Neutrophil (primary cell): ENCODE measurements around the gene AP2B1.

Experiments used
- H3K27ac ChIP-seq: fragments of 200-600 bp; sonication (generic); 2 replicates; pipeline ENCODE4 v1.5.1; 2016; ENCODE audit warnings: mild to moderate bottlenecking, moderate library complexity
- H3K27me3 ChIP-seq: fragments of 200-600 bp; sonication (generic); 2 replicates; pipeline ENCODE4 v1.6.0; 2016; ENCODE audit warnings: mild to moderate bottlenecking
- H3K36me3 ChIP-seq: fragments of 200-600 bp; sonication (generic); 2 replicates; pipeline ENCODE4 v1.5.1; 2017
- H3K4me1 ChIP-seq, 2 experiments: fragments of 200-600 bp in 1 of 2; sonication (generic) in 1 of 2; 1 replicate in 1 of 2; 2 replicates in 1 of 2; pipeline versions ENCODE4 v1.5.1 to v1.6.1; 2013 to 2016; ENCODE audit warnings: low read depth in 1 of 2, low read length in 1 of 2, mild to moderate bottlenecking in 1 of 2, moderate library complexity in 1 of 2; ENCODE audit not compliant: control insufficient read depth in 1 of 2, insufficient read depth in 1 of 2
- H3K4me3 ChIP-seq, 2 experiments: fragments of 200-600 bp in 1 of 2; sonication (generic) in 1 of 2; 1 replicate in 1 of 2; 2 replicates in 1 of 2; pipeline ENCODE4 v1.5.1; 2013 to 2016; ENCODE audit warnings: low read depth in 1 of 2, low read length in 1 of 2, mild to moderate bottlenecking in 1 of 2, moderate library complexity in 1 of 2
- H3K9me3 ChIP-seq: fragments of 200-600 bp; sonication (generic); 2 replicates; pipeline ENCODE4 v1.5.1; 2016
- TF ChIP-seq, protein P1 (sequence below): fragments of 200-600 bp; sonication (generic); IDR thresholded peaks from 2 replicates; pipeline ENCODE4 v1.5.1; 2016; ENCODE audit warnings: antibody characterized with exemption

AP2B1 gene

DNA sequence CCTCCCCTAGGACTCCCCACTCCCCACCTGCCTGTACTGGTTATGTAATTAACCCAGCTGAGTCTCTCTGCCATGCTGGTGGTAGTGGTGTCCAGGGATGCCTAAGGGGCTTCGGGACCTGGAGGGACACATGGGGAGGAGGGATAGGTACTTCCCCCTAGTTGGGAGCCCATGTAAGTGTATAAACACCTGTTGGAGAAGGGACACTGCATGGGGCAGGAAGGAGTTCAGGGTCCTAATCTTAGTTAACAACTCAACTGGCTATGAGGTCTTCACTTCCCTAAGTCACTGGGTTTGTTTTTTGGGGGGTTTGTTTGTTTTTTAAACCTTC lies 145.6 kb downstream of the AP2B1 start:
- Histone ChIP-seq H3K27me3 (peaks cover 52% of the 10 kb centered on the region), H3K9me3 (no peaks in the 10 kb centered on the region), H3K4me3 (no peak overlapping the region), H3K4me1 (peaks cover 0 to 6% of the 10 kb centered on the region in 2 experiments), H3K27ac (no peak overlapping the region), H3K36me3 (peaks cover 16% of the 10 kb centered on the region)
- TF ChIP-seq, protein P1, sequence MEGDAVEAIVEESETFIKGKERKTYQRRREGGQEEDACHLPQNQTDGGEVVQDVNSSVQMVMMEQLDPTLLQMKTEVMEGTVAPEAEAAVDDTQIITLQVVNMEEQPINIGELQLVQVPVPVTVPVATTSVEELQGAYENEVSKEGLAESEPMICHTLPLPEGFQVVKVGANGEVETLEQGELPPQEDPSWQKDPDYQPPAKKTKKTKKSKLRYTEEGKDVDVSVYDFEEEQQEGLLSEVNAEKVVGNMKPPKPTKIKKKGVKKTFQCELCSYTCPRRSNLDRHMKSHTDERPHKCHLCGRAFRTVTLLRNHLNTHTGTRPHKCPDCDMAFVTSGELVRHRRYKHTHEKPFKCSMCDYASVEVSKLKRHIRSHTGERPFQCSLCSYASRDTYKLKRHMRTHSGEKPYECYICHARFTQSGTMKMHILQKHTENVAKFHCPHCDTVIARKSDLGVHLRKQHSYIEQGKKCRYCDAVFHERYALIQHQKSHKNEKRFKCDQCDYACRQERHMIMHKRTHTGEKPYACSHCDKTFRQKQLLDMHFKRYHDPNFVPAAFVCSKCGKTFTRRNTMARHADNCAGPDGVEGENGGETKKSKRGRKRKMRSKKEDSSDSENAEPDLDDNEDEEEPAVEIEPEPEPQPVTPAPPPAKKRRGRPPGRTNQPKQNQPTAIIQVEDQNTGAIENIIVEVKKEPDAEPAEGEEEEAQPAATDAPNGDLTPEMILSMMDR: no peak

DNA sequence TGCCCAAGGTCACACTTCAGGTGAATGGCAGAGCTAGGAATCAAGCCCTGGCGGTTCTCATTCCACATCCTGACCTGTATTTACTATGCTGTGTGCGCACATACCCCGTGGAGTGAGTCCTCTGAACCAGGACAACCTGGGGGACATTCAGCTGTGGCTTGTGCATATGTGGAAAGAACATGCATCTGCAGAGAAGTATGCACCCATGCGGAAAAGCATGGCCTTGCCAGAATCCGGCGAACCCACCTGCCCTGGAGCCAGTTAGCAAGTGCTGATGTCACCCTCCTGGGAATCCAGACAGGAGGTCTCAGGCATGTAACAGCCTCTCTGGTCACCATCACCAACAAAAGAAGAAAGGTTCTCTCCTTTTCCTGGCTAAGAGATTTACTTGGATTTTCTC lies 146.2 kb downstream of the AP2B1 start:
- peaks cover 10% of the 10 kb centered on the region for H3K36me3 ChIP-seq
- H3K27ac ChIP-seq: no peak overlapping the region
- H3K9me3 ChIP-seq: no peaks in the 10 kb centered on the region
- TF ChIP-seq, protein P1: no peak
- H3K4me1 ChIP-seq: peaks cover 0 to 6% of the 10 kb centered on the region in 2 experiments
- no peak overlapping the region for H3K4me3 ChIP-seq
- H3K27me3 ChIP-seq: peaks cover 55% of the 10 kb centered on the region

DNA sequence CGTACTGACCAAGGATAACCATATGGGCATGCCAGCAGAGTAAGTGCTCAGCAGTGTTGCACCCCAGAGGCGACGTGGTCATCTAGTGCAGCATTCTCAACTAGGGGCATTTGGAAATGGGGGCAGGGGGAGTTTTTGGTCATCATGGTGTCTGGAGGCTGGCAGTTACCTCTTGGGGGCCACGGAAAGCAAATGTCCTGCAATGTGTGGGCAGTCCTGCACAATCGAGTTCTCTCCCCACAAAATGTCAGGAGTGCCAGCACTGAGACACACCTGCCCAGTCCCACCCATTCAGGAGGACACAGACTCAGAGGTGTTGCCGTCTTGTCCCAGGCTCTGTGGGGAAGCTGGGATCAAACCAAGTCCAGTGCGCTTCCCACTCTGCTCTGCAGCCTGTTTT lies 147.3 kb downstream of the AP2B1 start:
- Histone ChIP-seq H3K4me3 (no peak overlapping the region), H3K4me1 (peaks cover 0 to 6% of the 10 kb centered on the region in 2 experiments), H3K9me3 (no peaks in the 10 kb centered on the region), H3K36me3 (peaks cover under 1% of the 10 kb centered on the region), H3K27me3 (peaks cover 64% of the 10 kb centered on the region), H3K27ac (no peak overlapping the region)
- TF ChIP-seq, protein P1: no peak

DNA sequence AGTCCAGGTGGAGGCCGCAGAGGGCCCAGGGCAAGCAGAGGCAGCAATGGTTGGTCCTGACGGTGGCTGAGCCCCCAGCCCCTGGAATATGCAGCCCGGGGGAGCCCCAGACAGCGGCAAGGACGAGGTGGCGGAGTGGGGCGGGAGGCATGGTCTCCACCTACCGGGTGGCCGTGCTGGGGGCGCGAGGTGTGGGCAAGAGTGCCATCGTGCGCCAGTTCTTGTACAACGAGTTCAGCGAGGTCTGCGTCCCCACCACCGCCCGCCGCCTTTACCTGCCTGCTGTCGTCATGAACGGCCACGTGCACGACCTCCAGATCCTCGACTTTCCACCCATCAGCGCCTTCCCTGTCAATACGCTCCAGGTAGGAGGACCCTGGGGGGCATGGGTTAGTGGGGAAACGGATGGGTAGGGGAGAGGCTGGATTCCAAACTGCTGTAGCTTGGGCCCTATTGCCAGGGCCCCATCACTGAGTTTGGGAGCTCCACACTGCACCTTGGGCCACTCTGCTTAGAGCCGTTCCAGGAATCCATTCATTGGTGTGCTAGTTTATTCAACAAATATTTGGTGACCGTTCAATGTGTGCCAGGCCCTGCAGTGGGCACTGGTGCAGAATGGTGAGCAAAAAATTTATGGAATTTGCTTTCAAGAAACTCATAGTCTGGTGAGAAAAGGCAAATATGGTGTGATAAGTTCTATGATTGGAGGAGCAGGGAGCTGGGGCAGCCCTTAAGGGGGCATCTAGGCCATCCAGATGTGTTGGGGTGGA lies 148.1 kb downstream of the AP2B1 start:
- H3K4me3 ChIP-seq: no peak overlapping the region
- no peaks in the 10 kb centered on the region for H3K9me3 ChIP-seq
- peaks cover 64% of the 10 kb centered on the region for H3K27me3 ChIP-seq
- H3K27ac ChIP-seq: no peak overlapping the region
- H3K36me3 ChIP-seq: no peaks in the 10 kb centered on the region
- peaks cover 0 to 6% of the 10 kb centered on the region in 2 experiments for H3K4me1 ChIP-seq
- TF ChIP-seq, protein P1: no peak

DNA sequence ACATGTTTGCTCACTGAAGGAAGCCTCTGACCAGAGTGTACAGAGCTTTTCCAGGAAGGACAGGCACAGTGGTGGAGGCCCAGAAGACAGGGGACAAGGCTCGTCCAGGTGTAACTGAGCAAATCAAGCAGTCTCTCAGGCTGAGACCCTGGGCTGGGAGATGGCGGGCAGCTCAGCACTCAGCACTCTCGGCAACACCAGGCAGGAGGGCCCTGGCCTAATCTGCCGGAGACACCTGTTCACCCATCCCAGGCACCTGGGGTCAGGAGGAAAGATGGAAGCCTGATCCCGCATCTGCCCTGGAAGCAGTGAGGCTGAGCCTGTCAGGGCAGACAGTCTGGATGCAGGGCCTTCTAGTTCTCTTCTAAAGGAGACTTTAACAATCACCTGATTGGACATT lies 149.1 kb downstream of the AP2B1 start:
- H3K27me3 ChIP-seq: peaks cover 64% of the 10 kb centered on the region

More for the DNA sequence above, 149.1 kb downstream of the AP2B1 start:
- Histone ChIP-seq H3K9me3 (no peaks in the 10 kb centered on the region), H3K27ac (no peak overlapping the region), H3K4me1 (peaks cover 0 to 5% of the 10 kb centered on the region in 2 experiments), H3K4me3 (no peak overlapping the region), H3K36me3 (no peaks in the 10 kb centered on the region)
- TF ChIP-seq, protein P1: no peak
